Measurements from ENCODE around the gene PRIMPOL.

Gene PRIMPOL

GRCh38 chr4:184645904-184646610, 3.5 kb upstream of the PRIMPOL start:
- peaks cover 46% of the 10 kb centered on the region for H3K4me1 ChIP-seq (ENCODE audit: control insufficient read depth, low read length)
- peaks cover 61% of the 10 kb centered on the region for H3K36me3 ChIP-seq (ENCODE audit: control insufficient read depth, low read length)
- no peaks in the 10 kb centered on the region for H3K9me3 ChIP-seq (ENCODE audit: control insufficient read depth, insufficient read depth, low read length)
- peaks cover 89% of the 10 kb centered on the region for H3K79me2 ChIP-seq (ENCODE audit: control insufficient read depth, low read length)
- H3F3A ChIP-seq (ENCODE audit: control insufficient read depth, insufficient read depth) = no peaks in the 10 kb centered on the region
- TF ChIP-seq CTCF (IDR thresholded peaks at IDR 0.05; ENCODE audit: low read depth, low read length, poor library complexity, severe bottlenecking) (no peak), EZH2phosphoT487 (IDR thresholded peaks at IDR 0.05; ENCODE audit: borderline replicate concordance, low read length) (no peak)
- no peaks in the 10 kb centered on the region for H3K27me3 ChIP-seq (ENCODE audit: control insufficient read depth, low read length)
- no peak overlapping the region for H3K27ac ChIP-seq (ENCODE audit: low read depth, low read length)
- H3K4me2 ChIP-seq (ENCODE audit: low read length) = peak overlapping the region; percentile 17
- no peak overlapping the region for H3K4me3 ChIP-seq (ENCODE audit: low read length)
- H4K20me1 ChIP-seq (ENCODE audit: control insufficient read depth, insufficient read depth, low read depth, low read length) = peaks cover 14% of the 10 kb centered on the region; the same call in 1 of the 2 replicates
- H3K9me2 ChIP-seq (replicated peaks; ENCODE audit: control insufficient read depth, low read length) = no peaks in the 10 kb centered on the region

- H3K4me3 ChIP-seq (ENCODE audit: low read length) = peak overlapping the region; percentile 86
- H3K4me1 ChIP-seq (ENCODE audit: control insufficient read depth, low read length) = peaks cover 42% of the 10 kb centered on the region
- no peaks in the 10 kb centered on the region for H3F3A ChIP-seq (ENCODE audit: control insufficient read depth, insufficient read depth)
- no peaks in the 10 kb centered on the region for H3K27me3 ChIP-seq (ENCODE audit: control insufficient read depth, low read length)
- H3K9me2 ChIP-seq (replicated peaks; ENCODE audit: control insufficient read depth, low read length) = no peaks in the 10 kb centered on the region
- peaks cover 14% of the 10 kb centered on the region; the same call in 1 of the 2 replicates for H4K20me1 ChIP-seq (ENCODE audit: control insufficient read depth, insufficient read depth, low read depth, low read length)
- H3K36me3 ChIP-seq (ENCODE audit: control insufficient read depth, low read length) = peaks cover 54% of the 10 kb centered on the region
- no peaks in the 10 kb centered on the region for H3K9me3 ChIP-seq (ENCODE audit: control insufficient read depth, insufficient read depth, low read length)
- H3K27ac ChIP-seq (ENCODE audit: low read depth, low read length) = no peak overlapping the region
- peaks cover 78% of the 10 kb centered on the region for H3K79me2 ChIP-seq (ENCODE audit: control insufficient read depth, low read length)
- peak overlapping the region; percentile 85 for H3K4me2 ChIP-seq (ENCODE audit: low read length)
- TF ChIP-seq EZH2phosphoT487 (IDR thresholded peaks at IDR 0.05; ENCODE audit: borderline replicate concordance, low read length) (no peak), CTCF (IDR thresholded peaks at IDR 0.05; ENCODE audit: low read depth, low read length, poor library complexity, severe bottlenecking) (no peak)
Observed at GRCh38 chr4:184647266-184648053, 2.1 kb upstream of the PRIMPOL start.

- H3K79me2 ChIP-seq (ENCODE audit: control insufficient read depth, low read length) = peaks cover 73% of the 10 kb centered on the region
- 0 out of 2 replicates have a peak overlapping the region, but pooled peaks have one; percentile 68 for H3K27ac ChIP-seq (ENCODE audit: low read depth, low read length)
Observed at GRCh38 chr4:184648054-184648312, 1.6 kb upstream of the PRIMPOL start.

More at GRCh38 chr4:184648054-184648312, 1.6 kb upstream of the PRIMPOL start:
- H4K20me1 ChIP-seq (ENCODE audit: control insufficient read depth, insufficient read depth, low read depth, low read length) = peaks cover 14% of the 10 kb centered on the region; the same call in 1 of the 2 replicates
- peaks cover 42% of the 10 kb centered on the region for H3K4me1 ChIP-seq (ENCODE audit: control insufficient read depth, low read length)
- H3K9me3 ChIP-seq (ENCODE audit: control insufficient read depth, insufficient read depth, low read length) = no peaks in the 10 kb centered on the region
- H3F3A ChIP-seq (ENCODE audit: control insufficient read depth, insufficient read depth) = no peaks in the 10 kb centered on the region
- H3K36me3 ChIP-seq (ENCODE audit: control insufficient read depth, low read length) = peaks cover 50% of the 10 kb centered on the region
- H3K9me2 ChIP-seq (replicated peaks; ENCODE audit: control insufficient read depth, low read length) = no peaks in the 10 kb centered on the region
- no peaks in the 10 kb centered on the region for H3K27me3 ChIP-seq (ENCODE audit: control insufficient read depth, low read length)
- TF ChIP-seq EZH2phosphoT487 (IDR thresholded peaks at IDR 0.05; ENCODE audit: borderline replicate concordance, low read length) (no peak), CTCF (IDR thresholded peaks at IDR 0.05; ENCODE audit: low read depth, low read length, poor library complexity, severe bottlenecking) (no peak)
- H3K4me2 ChIP-seq (ENCODE audit: low read length) = peak overlapping the region; percentile 85
- H3K4me3 ChIP-seq (ENCODE audit: low read length) = peak overlapping the region; percentile 86

Data from DOHH2 (cell line).